ENCODE results near the gene CD300LF. TPM values are rescaled to one million over a fixed set of nuclear protein-coding genes. Genes with fewer than 3 reads are reported as not detected.

CD300LF gene
- total RNA-seq, 1 experiment from 2014 or later: not detected

DNA sequence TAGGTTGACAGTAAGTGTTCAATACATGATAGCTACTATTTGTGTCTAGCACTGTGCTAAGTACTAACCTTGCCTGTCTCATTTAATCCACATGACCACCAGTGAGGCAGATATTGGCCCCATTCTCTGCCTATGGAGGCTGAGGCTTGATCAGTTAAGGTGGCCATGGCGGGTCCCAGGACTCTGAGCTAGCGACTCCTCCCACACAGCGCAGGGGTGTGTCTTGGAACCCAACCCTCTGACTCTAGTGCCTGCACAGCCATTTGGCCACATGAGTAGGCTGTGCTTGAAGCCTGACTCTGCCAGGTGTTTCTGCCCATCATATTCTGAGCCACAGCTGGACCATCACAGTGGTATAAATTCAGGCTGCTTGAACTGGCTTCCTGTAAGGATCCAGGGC, 42.1 kb upstream of the CD300LF start:
- POLR2A ChIA-PET: no interaction called here
- ATAC-seq: no peak
- CTCF ChIA-PET: interaction anchor here (0.7 to 6.7 kb wide), 4 partner anchors 9 to 98 kb away, joined by 3 to 115 read pairs (median 4); partner anchors contain the start of gene RAB37
- DNase-seq (ENCODE audit: low spot score): no peak
- no peak for TF ChIP-seq ZNF423 (CRISPR knock-in tag; IDR thresholded peaks at IDR 0.05)
- peaks cover 8% of the 10 kb centered on the region for H3K36me3 Mint-ChIP-seq
- peaks cover 58% of the 10 kb centered on the region for H3K4me1 Mint-ChIP-seq
- H3K27me3 Mint-ChIP-seq (ENCODE audit: low read depth): peaks cover 3% of the 10 kb centered on the region; the same call in 1 of the 2 replicates
- no peak overlapping the region for H3K4me3 Mint-ChIP-seq
- H3K9me3 Mint-ChIP-seq: no peaks in the 10 kb centered on the region
- H3K27ac Mint-ChIP-seq: no peak overlapping the region

GRCh38 chr17:74752822-74753401, 40.2 kb upstream of the CD300LF start:
- POLR2A ChIA-PET: interaction anchor here (0.5 kb wide), 2 partner anchors 17 to 44 kb away, joined by 3 read pairs; no protein-coding TSS in a partner anchor
- Mint-ChIP-seq H3K9me3 (no peaks in the 10 kb centered on the region), H3K4me1 (peaks cover 44% of the 10 kb centered on the region), H3K36me3 (peaks cover 8% of the 10 kb centered on the region), H3K27ac (peak overlapping the region; percentile 77), H3K4me3 (no peak overlapping the region), H3K27me3 (ENCODE audit: low read depth) (peaks cover 3% of the 10 kb centered on the region; the same call in 1 of the 2 replicates)
- CTCF ChIA-PET: interaction anchor here (0.8 to 1.8 kb wide), 9 partner anchors 8 to 205 kb away, joined by 3 to 5 read pairs (median 3); partner anchors contain the start of gene RAB37
- ATAC-seq: no peak
- DNase-seq (ENCODE audit: low spot score): no peak
- TF ChIP-seq ATF3 (CRISPR knock-in tag; conservative IDR thresholded peaks at IDR 0.05) (no peak), GABPB1 (CRISPR knock-in tag; IDR thresholded peaks at IDR 0.05) (peak; percentile 5; the same call in 1 of the 2 replicates)

GRCh38 chr17:74752415-74752814, 39.7 kb upstream of the CD300LF start:
- Mint-ChIP-seq H3K4me1 (peaks cover 44% of the 10 kb centered on the region), H3K4me3 (no peak overlapping the region), H3K9me3 (no peaks in the 10 kb centered on the region), H3K27ac (peak overlapping the region; percentile 77), H3K36me3 (peaks cover 8% of the 10 kb centered on the region), H3K27me3 (ENCODE audit: low read depth) (peaks cover 3% of the 10 kb centered on the region; the same call in 1 of the 2 replicates)
- ATAC-seq (no peak), DNase-seq (ENCODE audit: low spot score) (no peak)
- ChIA-PET CTCF (interaction anchor here (0.8 to 1.8 kb wide), 6 partner anchors 8 to 110 kb away, joined by 3 to 5 read pairs (median 4); partner anchors contain the start of gene RAB37), POLR2A (no interaction called here)
- TF ChIP-seq JAZF1 (CRISPR knock-in tag; IDR thresholded peaks at IDR 0.05) (no peak), GABPB1 (CRISPR knock-in tag; IDR thresholded peaks at IDR 0.05) (peak; percentile 9; the same call in 1 of the 2 replicates)

GRCh38 chr17:74750327-74751069, 37.8 kb upstream of the CD300LF start:
- no peak for ATAC-seq
- H3K4me1 Mint-ChIP-seq: peaks cover 55% of the 10 kb centered on the region
- H3K4me3 Mint-ChIP-seq: peak overlapping the region; percentile 92
- peaks cover 3% of the 10 kb centered on the region; the same call in 1 of the 2 replicates for H3K27me3 Mint-ChIP-seq (ENCODE audit: low read depth)
- peak; percentile 58 for TF ChIP-seq GABPB1 (CRISPR knock-in tag; IDR thresholded peaks at IDR 0.05)
- TF ChIP-seq, protein P1, sequence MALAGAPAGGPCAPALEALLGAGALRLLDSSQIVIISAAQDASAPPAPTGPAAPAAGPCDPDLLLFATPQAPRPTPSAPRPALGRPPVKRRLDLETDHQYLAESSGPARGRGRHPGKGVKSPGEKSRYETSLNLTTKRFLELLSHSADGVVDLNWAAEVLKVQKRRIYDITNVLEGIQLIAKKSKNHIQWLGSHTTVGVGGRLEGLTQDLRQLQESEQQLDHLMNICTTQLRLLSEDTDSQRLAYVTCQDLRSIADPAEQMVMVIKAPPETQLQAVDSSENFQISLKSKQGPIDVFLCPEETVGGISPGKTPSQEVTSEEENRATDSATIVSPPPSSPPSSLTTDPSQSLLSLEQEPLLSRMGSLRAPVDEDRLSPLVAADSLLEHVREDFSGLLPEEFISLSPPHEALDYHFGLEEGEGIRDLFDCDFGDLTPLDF (CRISPR knock-in tag; IDR thresholded peaks at IDR 0.05): no peak
- ChIA-PET POLR2A (interaction anchor here (0.6 to 1.4 kb wide), 2 partner anchors 9 to 159 kb away, joined by 8 to 11 read pairs; partner anchors contain the start of gene CD300LD), CTCF (interaction anchor here (0.6 to 3.7 kb wide), 13 partner anchors 9 to 330 kb away, joined by 3 to 35 read pairs (median 8); partner anchors contain the start of genes NAT9 and RAB37)
- 0 out of 2 replicates have a peak overlapping the region, but pooled peaks have one; percentile 68 for H3K27ac Mint-ChIP-seq
- no peak for DNase-seq (ENCODE audit: low spot score)
- H3K9me3 Mint-ChIP-seq: no peaks in the 10 kb centered on the region
- H3K36me3 Mint-ChIP-seq: peaks cover 8% of the 10 kb centered on the region

GRCh38 chr17:74750039-74750326, 37.3 kb upstream of the CD300LF start:
- no peak for DNase-seq (ENCODE audit: low spot score)
- no peak for ATAC-seq
- ChIA-PET CTCF (interaction anchor here (0.6 to 3.7 kb wide), 16 partner anchors 9 to 330 kb away, joined by 3 to 35 read pairs (median 6); partner anchors contain the start of genes NAT9 and RAB37), POLR2A (interaction anchor here (0.6 to 1.4 kb wide), 2 partner anchors 9 to 158 kb away, joined by 8 to 11 read pairs; partner anchors contain the start of gene CD300LD)
- peaks cover 8% of the 10 kb centered on the region for H3K36me3 Mint-ChIP-seq
- peaks cover 3% of the 10 kb centered on the region; the same call in 1 of the 2 replicates for H3K27me3 Mint-ChIP-seq (ENCODE audit: low read depth)
- peaks cover 58% of the 10 kb centered on the region for H3K4me1 Mint-ChIP-seq
- H3K4me3 Mint-ChIP-seq: peak overlapping the region; percentile 92
- H3K27ac Mint-ChIP-seq: 0 out of 2 replicates have a peak overlapping the region, but pooled peaks have one; percentile 68
- no peak for TF ChIP-seq ATF2 (CRISPR knock-in tag; IDR thresholded peaks at IDR 0.05; ENCODE audit: borderline replicate concordance, low read depth)
- no peak for TF ChIP-seq NFYB (CRISPR knock-in tag; conservative IDR thresholded peaks at IDR 0.05; ENCODE audit: low read depth)
- H3K9me3 Mint-ChIP-seq: no peaks in the 10 kb centered on the region
